Tibial nerve (tissue), 4 donors: ENCODE measurements around the gene INPP5A.

Experiments
- CTCF ChIP-seq, 5 experiments: fragments of 200-600 bp in 3 of 5; fragments of 450-650 bp in 2 of 5; sonication (generic) in 3 of 5; IDR thresholded peaks; one replicate each; pipeline ENCODE4 v1.5.1; 2016 to 2019; ENCODE audit warnings: antibody characterized with exemption in 5 of 5, mild to moderate bottlenecking in 3 of 5, moderate library complexity in 2 of 5
- EP300 ChIP-seq, 2 donors: sonication (generic); formaldehyde crosslinking; IDR thresholded peaks; one replicate each; pipeline ENCODE4 v1.6.1; 2017; ENCODE audit warnings: antibody characterized with exemption in 2 of 2, mild to moderate bottlenecking in 1 of 2
- POLR2A ChIP-seq, 2 donors: fragments of 450-650 bp; IDR thresholded peaks; one replicate each; pipeline ENCODE4 v1.6.1; 2017; ENCODE audit warnings: antibody characterized with exemption in 2 of 2, mild to moderate bottlenecking in 2 of 2, moderate library complexity in 2 of 2

DNA sequence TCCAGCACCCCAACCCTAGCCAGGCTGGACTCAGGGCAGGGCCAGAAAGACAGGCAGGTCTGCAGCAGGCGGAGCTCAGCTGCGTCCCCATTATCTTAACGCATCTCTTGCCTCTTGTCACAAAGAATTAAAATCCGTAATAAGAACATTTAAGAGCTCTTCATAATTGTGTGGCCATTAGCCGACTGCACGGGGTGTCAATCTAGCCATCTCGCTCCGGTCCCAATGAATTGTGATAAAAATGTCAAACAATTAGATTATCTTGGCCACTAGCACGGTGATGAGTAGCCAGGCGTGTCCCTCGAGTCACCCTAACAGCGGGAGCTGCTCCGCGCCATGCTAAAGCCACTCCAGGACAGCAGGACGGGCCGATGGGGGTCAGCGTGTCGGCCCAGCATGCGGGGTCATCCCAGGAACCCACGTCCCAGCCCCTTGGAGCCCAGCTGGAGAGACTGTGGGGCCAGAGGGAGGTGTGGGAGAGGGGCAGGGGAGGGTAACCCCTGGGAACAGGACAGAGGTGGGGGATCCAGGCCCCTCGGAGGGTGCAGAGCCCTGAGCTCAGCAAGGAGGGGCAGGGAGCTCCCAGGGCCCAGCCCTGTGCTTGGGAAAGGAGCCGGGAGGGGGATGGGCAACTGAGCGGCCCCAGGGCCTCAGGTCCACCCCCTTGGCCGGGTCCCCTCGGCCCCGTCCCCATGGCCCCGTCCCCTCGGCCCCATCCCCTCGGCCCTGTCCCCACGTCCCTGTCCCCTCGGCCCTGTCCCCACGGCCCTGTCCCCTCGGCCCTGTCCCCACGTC is 266.0 kb downstream of the INPP5A start:
- TF ChIP-seq EP300 (IDR thresholded peaks at IDR 0.05) (no peak), CTCF (IDR thresholded peaks at IDR 0.05) (no peak), POLR2A (IDR thresholded peaks at IDR 0.05) (no peak)
